Mammary microvascular endothelial cell (primary cell): Measurements from ENCODE around the gene EFHC1. TPM values are rescaled to one million over a fixed set of nuclear protein-coding genes. Genes with fewer than 3 reads are reported as not detected.

ENCODE experiments used
- total RNA-seq: library from RNA; depleted of rRNA; stranded (reverse); fragments of >200 nt; gene quantifications from 2 replicates; pipeline ENCODE4 v1.2.3, GENCODE V29; 2015

The EFHC1 gene, protein sequence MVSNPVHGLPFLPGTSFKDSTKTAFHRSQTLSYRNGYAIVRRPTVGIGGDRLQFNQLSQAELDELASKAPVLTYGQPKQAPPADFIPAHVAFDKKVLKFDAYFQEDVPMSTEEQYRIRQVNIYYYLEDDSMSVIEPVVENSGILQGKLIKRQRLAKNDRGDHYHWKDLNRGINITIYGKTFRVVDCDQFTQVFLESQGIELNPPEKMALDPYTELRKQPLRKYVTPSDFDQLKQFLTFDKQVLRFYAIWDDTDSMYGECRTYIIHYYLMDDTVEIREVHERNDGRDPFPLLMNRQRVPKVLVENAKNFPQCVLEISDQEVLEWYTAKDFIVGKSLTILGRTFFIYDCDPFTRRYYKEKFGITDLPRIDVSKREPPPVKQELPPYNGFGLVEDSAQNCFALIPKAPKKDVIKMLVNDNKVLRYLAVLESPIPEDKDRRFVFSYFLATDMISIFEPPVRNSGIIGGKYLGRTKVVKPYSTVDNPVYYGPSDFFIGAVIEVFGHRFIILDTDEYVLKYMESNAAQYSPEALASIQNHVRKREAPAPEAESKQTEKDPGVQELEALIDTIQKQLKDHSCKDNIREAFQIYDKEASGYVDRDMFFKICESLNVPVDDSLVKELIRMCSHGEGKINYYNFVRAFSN
- 12.6 and 12.9 TPM in 2 replicates for total RNA-seq

DNA sequence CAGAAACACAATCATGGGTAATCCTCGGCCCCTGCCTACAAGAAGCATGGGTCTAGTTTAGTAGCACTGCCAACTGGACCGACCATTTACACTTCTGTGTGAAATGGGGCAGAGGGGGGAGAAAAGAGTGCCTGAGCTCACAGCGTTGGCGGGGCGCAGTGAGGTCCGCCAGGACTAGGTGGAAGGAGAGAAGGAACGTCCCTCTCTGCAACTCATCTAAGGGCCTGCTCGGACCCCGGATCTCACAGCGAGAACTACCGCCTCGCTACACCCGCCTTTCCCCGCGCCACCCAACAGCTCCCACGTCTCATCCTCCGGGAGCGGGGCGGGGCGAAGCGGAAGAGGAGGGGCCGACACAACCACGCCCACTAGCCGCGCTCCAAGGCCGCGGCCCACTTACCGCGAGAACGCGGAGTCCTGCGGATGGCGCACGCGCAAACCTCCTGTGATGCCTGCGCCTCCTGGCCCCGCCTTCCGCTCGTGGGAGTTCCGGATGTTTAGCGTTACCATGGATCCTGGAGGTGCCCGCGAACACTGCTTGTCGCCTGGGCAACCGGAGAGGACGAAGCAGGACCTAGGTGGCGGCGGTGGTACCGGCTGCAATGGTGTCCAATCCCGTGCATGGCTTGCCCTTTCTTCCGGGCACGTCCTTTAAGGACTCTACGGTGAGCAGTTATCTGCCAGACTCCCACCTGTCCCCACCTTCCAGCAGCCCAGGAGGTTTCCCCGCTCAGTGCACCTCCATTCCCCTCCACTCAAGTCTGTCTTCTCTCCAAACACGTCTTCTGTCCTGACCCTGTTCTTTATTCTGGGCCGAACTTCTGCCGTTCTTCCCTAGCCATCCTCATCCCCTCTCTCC is at the start of gene EFHC1:
EFHC1 (plus strand) TSS at position 534 of the 859 bp plus-strand sequence; CDS start at position 603, 69 bp downstream.

Other genes starting within 250 kb of the EFHC1 start
- not detected in 2 replicates for gene IL17A, start 234.0 kb upstream of the EFHC1 start, total RNA-seq
- gene IL17F, start 175.8 kb upstream of the EFHC1 start, total RNA-seq = not detected in 2 replicates
- 84.2 and 94.4 TPM in 2 replicates for gene MCM3, start 135.6 kb upstream of the EFHC1 start, total RNA-seq
- 5.8 and 6.7 TPM in 2 replicates for gene PAQR8, start 58.2 kb upstream of the EFHC1 start, total RNA-seq
- gene TRAM2, start 156.7 kb downstream of the EFHC1 start, total RNA-seq = 61.4 and 62.4 TPM in 2 replicates